Effector CD8-positive, alpha-beta T cell (primary cell): ENCODE data around the gene APOBEC2.

ENCODE experiments used
- DNase-seq: peaks from one replicate; lab custom pipeline; 2025; lab: John Stamatoyannopoulos, UW

Gene APOBEC2

GRCh38 chr6:41088451-41088850, 35.4 kb downstream of the APOBEC2 start:
- DNase-seq, result no peak

GRCh38 chr6:41090841-41091761, 38.1 kb downstream of the APOBEC2 start:
- no peak for DNase-seq

- no peak for DNase-seq
Observed at GRCh38 chr6:41092421-41093140, 39.6 kb downstream of the APOBEC2 start.

- DNase-seq, result no peak
Observed at GRCh38 chr6:41093729-41094128, 40.7 kb downstream of the APOBEC2 start.

GRCh38 chr6:41097467-41098090, 44.6 kb downstream of the APOBEC2 start:
- no peak for DNase-seq

- no peak for DNase-seq
Observed at GRCh38 chr6:41098366-41098765, 45.4 kb downstream of the APOBEC2 start.

GRCh38 chr6:41100871-41101287, 47.9 kb downstream of the APOBEC2 start:
- DNase-seq, result no peak

- DNase-seq, result no peak
Observed at GRCh38 chr6:41103847-41104246, 50.8 kb downstream of the APOBEC2 start.

GRCh38 chr6:41111017-41111416, 58.0 kb downstream of the APOBEC2 start:
- DNase-seq, result no peak
